HepG2 (cell line): Measurements from ENCODE around the gene RMI2. TPM values are rescaled to one million over a fixed set of nuclear protein-coding genes. Genes with fewer than 3 reads are reported as not detected.

Experiments
- ATF7-NPFF ChIP-seq: sonication (generic); formaldehyde crosslinking; IDR thresholded peaks from 2 replicates; pipeline ENCODE4 v1.8.1; 2023; ENCODE audit warnings: mild to moderate bottlenecking, low read depth, missing genetic modification reagents, moderate library complexity
- CENPBD1 ChIP-seq: sonication (generic); formaldehyde crosslinking; IDR thresholded peaks from 2 replicates; pipeline ENCODE4 v1.8.0; 2022; ENCODE audit warnings: missing genetic modification reagents, low read depth, mild to moderate bottlenecking, borderline replicate concordance
- GATAD1 ChIP-seq: IDR thresholded peaks from 2 replicates; pipeline ENCODE4 v1.6.1; 2016; ENCODE audit warnings: missing genetic modification reagents, missing compliant biosample characterization
- HMGXB3 ChIP-seq: sonication (generic); formaldehyde crosslinking; IDR thresholded peaks from 2 replicates; pipeline ENCODE4 v1.4.0; 2020; ENCODE audit warnings: missing genetic modification reagents, borderline replicate concordance
- HMGXB4 ChIP-seq, 2 experiments: sonication (generic) in 1 of 2; formaldehyde crosslinking in 1 of 2; IDR thresholded peaks; 2 replicates each; pipeline versions ENCODE4 v1.4.0 to v1.6.1; 2018 to 2020; ENCODE audit warnings: missing genetic modification reagents in 2 of 2, borderline replicate concordance in 1 of 2, low read depth in 1 of 2, mild to moderate bottlenecking in 1 of 2, missing biosample characterization in 1 of 2
- RAD21 ChIP-seq: fragments of 450-650 bp; formaldehyde crosslinking; IDR thresholded peaks from 2 replicates; pipeline ENCODE4 v1.5.0; 2020; ENCODE audit warnings: mild to moderate bottlenecking
- SAP130 ChIP-seq: IDR thresholded peaks from 2 replicates; pipeline ENCODE4 v1.6.1; 2016; ENCODE audit warnings: low read depth
- SIN3A ChIP-seq: IDR thresholded peaks from 2 replicates; pipeline ENCODE4 v1.6.1; 2011; ENCODE audit warnings: low read depth, mild to moderate bottlenecking, control low read depth, low read length, borderline replicate concordance
- SNAPC4 ChIP-seq: sonication (generic); formaldehyde crosslinking; IDR thresholded peaks from 2 replicates; pipeline ENCODE4 v1.4.0; 2020; ENCODE audit warnings: mild to moderate bottlenecking, missing genetic modification reagents
- ZBTB26 ChIP-seq: IDR thresholded peaks from 2 replicates; pipeline ENCODE4 v1.6.1; 2016; ENCODE audit warnings: missing compliant biosample characterization, missing genetic modification reagents, borderline replicate concordance
- ZKSCAN1 ChIP-seq: fragments of 150-350 bp; IDR thresholded peaks from 2 replicates; pipeline ENCODE4 v1.6.1; 2014; ENCODE audit warnings: low read length
- ZKSCAN5 ChIP-seq: sonication (generic); formaldehyde crosslinking; IDR thresholded peaks from 2 replicates; pipeline ENCODE4 v1.5.1; 2020; ENCODE audit warnings: mild to moderate bottlenecking, missing genetic modification reagents
- ZNF335 ChIP-seq: sonication (generic); formaldehyde crosslinking; IDR thresholded peaks from 2 replicates; pipeline ENCODE4 v1.4.0; 2020; ENCODE audit warnings: missing genetic modification reagents
- ZNF619 ChIP-seq: sonication (generic); formaldehyde crosslinking; IDR thresholded peaks from 2 replicates; pipeline ENCODE4 v1.4.0; 2020; ENCODE audit warnings: mild to moderate bottlenecking, missing genetic modification reagents
- ZNF709 ChIP-seq: sonication (generic); formaldehyde crosslinking; IDR thresholded peaks from 2 replicates; pipeline ENCODE4 v1.5.0; 2020; ENCODE audit warnings: mild to moderate bottlenecking, missing genetic modification reagents
- polyA plus RNA-seq, 8 experiments: library from polyadenylated mRNA; depleted of rRNA in 3 of 8; stranded (reverse) in 7 of 8; unstranded in 1 of 8; fragments of >200 nt; fragmentation: Illumina TruSeq in 4 of 8; extraction: Trizol in 4 of 8; gene quantifications; 2 replicates each; pipeline versions ENCODE4 v1.2.1 to v1.2.3, GENCODE V29; 2011 to 2016; ENCODE audit warnings: low read depth in 4 of 8, missing spikeins in 1 of 8, mixed read lengths in 1 of 8; ENCODE audit not compliant: insufficient read depth in 1 of 8
- total RNA-seq, 5 experiments: library from RNA; depleted of rRNA; stranded (reverse); fragments of >200 nt; fragmentation: Illumina TruSeq; extraction: Trizol; gene quantifications; 2 replicates each; pipeline ENCODE4 v1.2.3, GENCODE V29; 2016; ENCODE audit warnings: low read depth in 1 of 5

Gene RMI2
- total and polyA plus RNA-seq, 2 of the 13 experiments (the other 11 are each of a cell fraction or from before 2014, with no cell fraction given) = 24.5 to 55.7 TPM

- TF ChIP-seq SIN3A (peak; percentile 42; the same call in 1 of the 2 replicates), SNAPC4 (0 out of 2 replicates have a peak, but pooled peaks have one; percentile 71), ZKSCAN5 (CRISPR knock-in tag) (0 out of 2 replicates have a peak, but pooled peaks have one; percentile 8), RAD21 (CRISPR knock-in tag) (peak; percentile 29; the same call in 1 of the 2 replicates), HMGXB4 (CRISPR knock-in tag; IDR thresholded peaks at IDR 0.05; ENCODE audit: borderline replicate concordance in 1 of 2, low read depth in 1 of 2) (peak in 1 of 2 experiments; percentile 46; a peak in 2 of 4 replicates), ZNF709 (CRISPR knock-in tag) (peak; percentile 100), HMGXB3 (peak; percentile 30; the same call in 1 of the 2 replicates), SAP130 (CRISPR knock-in tag) (peak; percentile 88), ZNF335 (CRISPR knock-in tag) (0 out of 2 replicates have a peak, but pooled peaks have one; percentile 33), GATAD1 (CRISPR knock-in tag) (peak; percentile 52; the same call in 1 of the 2 replicates), ZBTB26 (CRISPR knock-in tag) (peak; percentile 62; the same call in 1 of the 2 replicates), ATF7-NPFF (no peak), ZNF619 (CRISPR knock-in tag) (0 out of 2 replicates have a peak, but pooled peaks have one; percentile 39), ZKSCAN1 (no peak), CENPBD1 (CRISPR knock-in tag) (no peak)
Measured at GRCh38 chr16:11306997-11307638, 38.1 kb upstream of the RMI2 start (continued).
